Esophagus squamous epithelium (tissue), 5 donors: ENCODE data around the gene FAM168A. TPM values are rescaled to one million over a fixed set of nuclear protein-coding genes. Genes with fewer than 3 reads are reported as not detected.

Source experiments
- DNase-seq: peaks from one replicate; lab custom pipeline; 2025; lab: John Stamatoyannopoulos, UW
- H3K27ac ChIP-seq, 4 donors: fragments of 200-600 bp; sonication (generic); one replicate each; pipeline ENCODE4 v1.5.1; 2016 to 2019; ENCODE audit warnings: mild to moderate bottlenecking in 1 of 4
- H3K27me3 ChIP-seq, 4 donors: fragments of 200-600 bp; sonication (generic); 1 replicate in 3 of 4; 2 replicates in 1 of 4; pipeline versions ENCODE4 v1.5.1 to v1.6.0; 2017 to 2021; ENCODE audit warnings: antibody characterized with exemption in 1 of 4
- H3K36me3 ChIP-seq, 3 donors: fragments of 200-600 bp; sonication (generic); one replicate each; pipeline ENCODE4 v1.5.1; 2016 to 2019
- H3K4me1 ChIP-seq, 3 donors: fragments of 200-600 bp; sonication (generic); one replicate each; pipeline ENCODE4 v1.5.1; 2017 to 2019
- H3K4me3 ChIP-seq, 4 donors: fragments of 200-600 bp; sonication (generic); 1 replicate in 3 of 4; 2 replicates in 1 of 4; pipeline ENCODE4 v1.5.1; 2016 to 2019; ENCODE audit warnings: mild to moderate bottlenecking in 2 of 4, moderate library complexity in 1 of 4
- H3K9me3 ChIP-seq, 3 donors: fragments of 200-600 bp; sonication (generic); one replicate each; pipeline ENCODE4 v1.5.1; 2016 to 2019
- CTCF ChIP-seq, 6 experiments: fragments of 450-650 bp in 4 of 6; fragments of 200-600 bp in 2 of 6; sonication (generic) in 2 of 6; IDR thresholded peaks; one replicate each; pipeline ENCODE4 v1.5.1; 2016 to 2019; ENCODE audit warnings: antibody characterized with exemption in 6 of 6, mild to moderate bottlenecking in 4 of 6, moderate library complexity in 4 of 6
- POLR2A ChIP-seq, 4 donors: fragments of 450-650 bp; IDR thresholded peaks; one replicate each; pipeline ENCODE4 v1.6.1; 2017; ENCODE audit warnings: antibody characterized with exemption in 4 of 4, mild to moderate bottlenecking in 4 of 4, moderate library complexity in 3 of 4
- WGBS, 2 donors: methylation state at CpG; one replicate each; pipeline ENCODE4 v1.1.5; 2018; 5-methylcytosine and 5-hydroxymethylcytosine counted together
- intact Hi-C: fragments of 100-400 bp; cut with DNase I; formaldehyde crosslinking; loops from one replicate; pipeline ENCODE4 v1.15.0; 2022
- total RNA-seq, 4 donors: library from RNA; depleted of rRNA; stranded (reverse); fragments of >200 nt; gene quantifications; one replicate each; pipeline ENCODE4 v1.1.0, GENCODE V29; 2016
- donor health status: DM: yes; HTN: yes; CAD: no.

FAM168A gene
- total RNA-seq, 4 donors from 2014 or later: 7.0 to 15.5 (median 12.3) TPM

GRCh38 chr11:73633999-73634398 is 36.1 kb upstream of the FAM168A start:
- H3K4me3 ChIP-seq: no peak overlapping the region
- no peak for DNase-seq
- no peaks in the 10 kb centered on the region for H3K27me3 ChIP-seq
- WGBS, 2 donors: 88 to 93% methylated on average over 2 of the region's 2 CpGs
- TF ChIP-seq POLR2A (IDR thresholded peaks at IDR 0.05): no peak
- TF ChIP-seq CTCF (IDR thresholded peaks at IDR 0.05): no peak
- intact Hi-C loops: no loop called here
- no peaks in the 10 kb centered on the region for H3K36me3 ChIP-seq
- H3K27ac ChIP-seq: no peak overlapping the region
- H3K4me1 ChIP-seq: no peaks in the 10 kb centered on the region
- no peaks in the 10 kb centered on the region for H3K9me3 ChIP-seq

DNA sequence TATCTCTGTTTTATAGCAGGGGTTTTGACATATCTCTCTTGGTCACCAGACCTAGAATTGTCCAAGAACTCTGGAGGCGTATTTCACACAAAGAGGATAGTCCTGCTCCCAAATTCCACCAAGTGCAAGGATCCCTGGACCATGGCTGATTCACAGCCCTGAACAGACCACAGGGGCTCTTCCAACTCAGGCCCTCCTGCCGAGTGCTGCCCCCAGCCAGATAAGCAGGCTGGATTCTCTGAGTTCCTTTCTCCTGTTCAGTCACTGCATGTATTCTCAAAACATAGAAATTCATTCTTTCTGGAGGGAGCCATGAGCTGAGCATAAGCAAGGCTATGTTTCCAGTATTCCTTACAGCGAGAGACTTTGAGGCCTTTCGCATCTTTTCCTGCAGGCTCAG is 35.1 kb upstream of the FAM168A start:
- no peak for DNase-seq
- WGBS, 2 donors: 89 to 97% methylated on average over 4 of the region's 4 CpGs
- Histone ChIP-seq H3K4me1 (no peaks in the 10 kb centered on the region), H3K36me3 (no peaks in the 10 kb centered on the region), H3K4me3 (no peak overlapping the region), H3K27me3 (no peaks in the 10 kb centered on the region), H3K9me3 (no peaks in the 10 kb centered on the region), H3K27ac (no peak overlapping the region)
- intact Hi-C loops: no loop called here
- TF ChIP-seq POLR2A (IDR thresholded peaks at IDR 0.05): no peak
- no peak for TF ChIP-seq CTCF (IDR thresholded peaks at IDR 0.05)

DNA sequence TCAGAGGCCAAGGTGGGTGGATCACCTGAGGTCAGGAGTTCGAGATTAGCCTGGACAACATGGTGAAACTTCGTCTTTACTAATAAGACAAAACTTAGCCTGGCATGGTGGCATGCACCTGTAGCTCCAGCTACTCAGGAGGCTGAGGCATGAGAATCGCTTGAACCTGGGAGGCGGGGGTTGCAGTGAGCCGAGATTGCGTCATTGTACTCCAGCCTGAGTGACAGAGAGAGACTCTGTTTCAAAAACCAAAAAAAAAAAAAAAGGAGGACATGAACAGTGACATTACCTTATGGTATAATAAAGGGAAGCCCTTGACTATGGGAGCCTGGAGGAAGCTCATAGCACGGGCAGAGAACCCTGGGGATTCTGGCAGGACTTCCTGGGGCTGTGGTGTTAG is 32.0 kb upstream of the FAM168A start:
- TF ChIP-seq POLR2A (IDR thresholded peaks at IDR 0.05) (no peak), CTCF (IDR thresholded peaks at IDR 0.05) (no peak)
- WGBS, 2 donors: 62 to 75% methylated on average over 4 to 6 of the region's 7 CpGs
- no peaks in the 10 kb centered on the region for H3K36me3 ChIP-seq
- no peak for DNase-seq
- H3K4me1 ChIP-seq: peaks cover 0 to 8% (median 0%) of the 10 kb centered on the region in 3 donors
- no peaks in the 10 kb centered on the region for H3K9me3 ChIP-seq
- no peak overlapping the region for H3K27ac ChIP-seq
- peaks cover 0 to 6% (median 0%) of the 10 kb centered on the region in 4 donors for H3K27me3 ChIP-seq
- intact Hi-C loops: no loop called here
- H3K4me3 ChIP-seq: no peak overlapping the region

DNA sequence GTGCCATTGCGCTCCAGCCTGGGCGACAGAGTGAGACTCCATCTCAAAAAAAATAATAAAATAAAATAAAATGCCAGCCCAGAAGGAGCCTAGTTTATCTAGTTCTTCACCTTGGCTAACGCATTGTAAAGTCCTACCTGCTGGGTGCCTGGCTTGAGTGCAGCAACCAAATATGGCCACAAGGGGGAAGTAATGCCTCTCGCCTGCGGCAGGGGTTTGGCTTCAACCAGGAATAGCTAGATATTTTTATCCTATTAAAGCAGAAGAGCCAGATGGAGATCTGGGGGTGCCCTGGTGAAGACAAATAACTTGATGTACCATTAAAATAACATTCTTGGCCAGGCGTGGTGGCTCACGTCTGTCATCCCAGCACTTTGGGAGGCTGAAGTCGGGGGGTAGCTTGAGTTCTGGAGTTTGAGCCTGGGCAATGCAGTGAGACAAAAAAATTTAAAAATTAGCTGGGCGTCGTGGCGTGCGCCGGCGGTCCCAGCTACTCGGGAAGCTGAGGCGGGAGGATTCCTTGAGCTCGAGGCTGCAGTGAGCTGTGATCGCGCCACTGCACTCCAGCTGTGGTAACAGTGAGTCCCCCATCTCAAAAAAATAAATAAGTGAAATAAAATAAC is 27.9 kb upstream of the FAM168A start:
- TF ChIP-seq CTCF (IDR thresholded peaks at IDR 0.05) (peak; percentile 65 to 95 (median 88)), POLR2A (IDR thresholded peaks at IDR 0.05) (no peak)
- H3K4me3 ChIP-seq: peak overlapping the region in 1 of 4 donors; percentile 34
- no peaks in the 10 kb centered on the region for H3K36me3 ChIP-seq
- no peak overlapping the region for H3K27ac ChIP-seq
- intact Hi-C loops: no loop called here
- no peaks in the 10 kb centered on the region for H3K9me3 ChIP-seq
- peaks cover 0 to 41% (median 0%) of the 10 kb centered on the region in 4 donors for H3K27me3 ChIP-seq
- WGBS, 2 donors: 26 to 30% methylated on average over 19 of the region's 19 CpGs
- DNase-seq: no peak
- peaks cover 0 to 8% (median 0%) of the 10 kb centered on the region in 3 donors for H3K4me1 ChIP-seq

- no peak for DNase-seq
- H3K4me1 ChIP-seq: peaks cover 0 to 8% (median 0%) of the 10 kb centered on the region in 3 donors
- no peaks in the 10 kb centered on the region for H3K36me3 ChIP-seq
- no peak for TF ChIP-seq CTCF (IDR thresholded peaks at IDR 0.05)
- no peak for TF ChIP-seq POLR2A (IDR thresholded peaks at IDR 0.05)
- WGBS, 2 donors: 28 to 54% methylated on average over 3 of the region's 3 CpGs
- peaks cover 0 to 41% (median 0%) of the 10 kb centered on the region in 4 donors for H3K27me3 ChIP-seq
- intact Hi-C loops: no loop called here
- H3K27ac ChIP-seq: peak overlapping the region in 1 of 4 donors; percentile 44
- H3K4me3 ChIP-seq: no peak overlapping the region
- H3K9me3 ChIP-seq: no peaks in the 10 kb centered on the region
These were observed 25.8 kb upstream of the FAM168A start for GRCh38 chr11:73623686-73624085.
